GM23248 (cell line): ENCODE results near the gene HTR2A. TPM values are rescaled to one million over a fixed set of nuclear protein-coding genes. Genes with fewer than 3 reads are reported as not detected.
A peak's percentile ranks its signal among the peaks of the same experiment; 100 is the strongest.

Experiments used
- DNase-seq: peaks from one replicate; pipeline ENCODE4 v3.0.0-alpha.2; 2015
- H2AFZ ChIP-seq: fragments of 200-600 bp; sonication (generic); 2 replicates; pipeline ENCODE4 v1.6.1; 2016; ENCODE audit warnings: antibody characterized with exemption
- H3F3A ChIP-seq: fragments of 200-600 bp; sonication (generic); 2 replicates; pipeline ENCODE4 v1.6.1; 2016; ENCODE audit warnings: mild to moderate bottlenecking, antibody characterized with exemption, mixed run types; ENCODE audit not compliant: insufficient read depth
- H3K27ac ChIP-seq: fragments of 200-600 bp; sonication (generic); 2 replicates; pipeline ENCODE4 v1.5.1; 2016; ENCODE audit warnings: mild to moderate bottlenecking
- H3K27me3 ChIP-seq: fragments of 200-600 bp; sonication (generic); replicated peaks from 2 replicates; pipeline ENCODE4 v1.6.1; 2016; ENCODE audit warnings: mild to moderate bottlenecking; ENCODE audit not compliant: insufficient read depth
- H3K36me3 ChIP-seq: fragments of 200-600 bp; sonication (generic); 2 replicates; pipeline ENCODE4 v1.6.1; 2016; ENCODE audit warnings: low read depth, mild to moderate bottlenecking
- H3K4me1 ChIP-seq: fragments of 200-600 bp; sonication (generic); 2 replicates; pipeline ENCODE4 v1.6.1; 2016; ENCODE audit warnings: mild to moderate bottlenecking; ENCODE audit not compliant: insufficient read depth
- H3K4me2 ChIP-seq: fragments of 200-600 bp; sonication (generic); one replicate; pipeline ENCODE4 v1.6.1; 2016; ENCODE audit warnings: mild to moderate bottlenecking; ENCODE audit not compliant: unreplicated experiment
- H3K4me3 ChIP-seq: fragments of 200-600 bp; sonication (generic); 2 replicates; pipeline ENCODE4 v1.5.1; 2016; ENCODE audit warnings: mild to moderate bottlenecking
- H3K79me2 ChIP-seq: fragments of 200-600 bp; sonication (generic); 2 replicates; pipeline ENCODE4 v1.6.1; 2016; ENCODE audit warnings: mild to moderate bottlenecking; ENCODE audit not compliant: insufficient read depth
- H3K9ac ChIP-seq: fragments of 200-600 bp; sonication (generic); 2 replicates; pipeline ENCODE4 v1.6.1; 2016; ENCODE audit warnings: mild to moderate bottlenecking
- H3K9me2 ChIP-seq: fragments of 200-600 bp; sonication (generic); 2 replicates; pipeline ENCODE4 v1.6.1; 2016; ENCODE audit warnings: mixed run types, mild to moderate bottlenecking, moderate library complexity; ENCODE audit not compliant: insufficient read depth
- H3K9me3 ChIP-seq: fragments of 200-600 bp; sonication (generic); one replicate; pipeline ENCODE4 v1.6.1; 2017; ENCODE audit warnings: low read depth
- H4K20me1 ChIP-seq: fragments of 200-600 bp; sonication (generic); 2 replicates; pipeline ENCODE4 v1.6.0; 2016; ENCODE audit not compliant: insufficient read depth
- EZH2 ChIP-seq: fragments of 200-600 bp; sonication (generic); IDR thresholded peaks from 2 replicates; pipeline ENCODE4 v1.6.1; 2018; ENCODE audit warnings: antibody characterized with exemption, mild to moderate bottlenecking; ENCODE audit not compliant: insufficient read depth, poor library complexity, severe bottlenecking
- EZH2phosphoT487 ChIP-seq: fragments of 200-600 bp; sonication (generic); IDR thresholded peaks from 2 replicates; pipeline ENCODE4 v1.6.1; 2018; ENCODE audit warnings: antibody characterized with exemption, moderate library complexity, mild to moderate bottlenecking, low read depth; ENCODE audit not compliant: insufficient read depth
- WGBS, 2 experiments: methylation state at CpG; one replicate each; pipeline ENCODE4 v1.1.6; 2015 to 2017; ENCODE audit warnings: low lambda C conversion rate in 2 of 2, low coverage in 1 of 2; ENCODE audit errors: missing lambda C conversion rate in 2 of 2; 5-methylcytosine and 5-hydroxymethylcytosine counted together
- in situ Hi-C: fragments of 300-500 bp; cut with MboI; formaldehyde crosslinking; loops from 2 replicates; pipeline ENCODE4 v1.15.0; 2020
- polyA plus RNA-seq: library from polyadenylated mRNA; unstranded; fragments of >200 nt; fragmentation: Nextera tagmentation; extraction: Ambion mirVana; gene quantifications from 2 replicates; pipeline ENCODE4 v1.2.1, GENCODE V29; 2016
- total RNA-seq: library from RNA; depleted of rRNA; stranded (reverse); fragments of >200 nt; shearing (Covaris generic); gene quantifications from 2 replicates; pipeline ENCODE4 v1.2.3, GENCODE V29; 2014

Gene HTR2A
- total and polyA plus RNA-seq, 2 experiments from 2014 or later: 2.0 to 2.1 TPM

GRCh38 chr13:46855166-46855565, 41.7 kb downstream of the HTR2A start:
- whole genome bisulfite sequencing, 2 experiments: 92 to 94% methylated on average over 2 of the region's 2 CpGs
- H3K27ac ChIP-seq: no peak overlapping the region
- DNase-seq: no peak
- no peaks in the 10 kb centered on the region for H3K36me3 ChIP-seq
- H3K9me2 ChIP-seq: no peaks in the 10 kb centered on the region
- H3K27me3 ChIP-seq: no peaks in the 10 kb centered on the region
- H3K9ac ChIP-seq: no peak overlapping the region
- no peak overlapping the region for H3K4me3 ChIP-seq
- H3K4me1 ChIP-seq: peaks cover 5% of the 10 kb centered on the region; the same call in 1 of the 2 replicates
- no peaks in the 10 kb centered on the region for H3K9me3 ChIP-seq
- no peaks in the 10 kb centered on the region for H4K20me1 ChIP-seq
- in situ Hi-C loops: no loop called here
- TF ChIP-seq EZH2 (no peak), EZH2phosphoT487 (no peak)
- no peaks in the 10 kb centered on the region for H3F3A ChIP-seq
- H3K79me2 ChIP-seq: no peaks in the 10 kb centered on the region
- no peak overlapping the region for H2AFZ ChIP-seq
- no peak overlapping the region for H3K4me2 ChIP-seq

- Histone ChIP-seq H3K79me2 (no peaks in the 10 kb centered on the region), H3K9me2 (no peaks in the 10 kb centered on the region), H3K4me2 (no peak overlapping the region), H3K27me3 (no peaks in the 10 kb centered on the region), H4K20me1 (no peaks in the 10 kb centered on the region), H3K4me1 (no peaks in the 10 kb centered on the region), H3K9ac (no peak overlapping the region), H2AFZ (no peak overlapping the region), H3K4me3 (no peak overlapping the region), H3K36me3 (no peaks in the 10 kb centered on the region), H3K27ac (no peak overlapping the region), H3K9me3 (no peaks in the 10 kb centered on the region), H3F3A (no peaks in the 10 kb centered on the region)
- TF ChIP-seq EZH2: no peak
- no peak for TF ChIP-seq EZH2phosphoT487
- in situ Hi-C loops: no loop called here
- DNase-seq: no peak
- 85 to 86% methylated on average over 10 of the region's 10 CpGs for WGBS, 2 experiments
These were observed 44.7 kb downstream of the HTR2A start for GRCh38 chr13:46852168-46852567.

- Histone ChIP-seq H3K4me2 (no peak overlapping the region), H3K27me3 (no peaks in the 10 kb centered on the region), H3K79me2 (no peaks in the 10 kb centered on the region), H3K27ac (no peak overlapping the region), H3K4me1 (no peaks in the 10 kb centered on the region), H3K4me3 (no peak overlapping the region), H4K20me1 (no peaks in the 10 kb centered on the region), H3K9ac (no peak overlapping the region), H3K9me2 (no peaks in the 10 kb centered on the region), H2AFZ (no peak overlapping the region), H3K36me3 (no peaks in the 10 kb centered on the region), H3F3A (no peaks in the 10 kb centered on the region), H3K9me3 (no peaks in the 10 kb centered on the region)
- TF ChIP-seq EZH2 (no peak), EZH2phosphoT487 (no peak)
- in situ Hi-C loops: no loop called here
- WGBS, 2 experiments: 100% methylated on average over 1 of the region's 1 CpG
- peak; percentile 42 for DNase-seq
These were observed 46.6 kb downstream of the HTR2A start for GRCh38 chr13:46850214-46850613.

DNA sequence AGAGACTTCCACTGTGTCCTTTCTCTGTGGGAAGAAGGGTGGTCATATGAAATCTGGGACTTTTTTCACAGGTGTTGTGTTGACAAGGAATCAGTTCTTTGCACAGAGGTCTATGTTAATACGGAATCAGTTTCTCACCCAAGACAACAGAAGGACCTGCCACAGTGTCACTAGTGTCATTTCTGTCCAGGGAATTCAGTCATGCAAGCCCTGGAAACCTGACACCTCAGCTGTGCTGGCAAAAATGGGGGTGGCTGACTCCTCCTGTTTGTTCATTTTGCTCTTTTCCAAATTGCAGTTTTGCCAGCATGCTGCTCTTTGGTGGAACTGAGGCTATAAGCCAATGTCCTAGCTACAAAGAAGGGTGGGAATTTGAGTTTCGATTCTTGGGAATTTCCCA, 50.1 kb downstream of the HTR2A start:
- no peaks in the 10 kb centered on the region for H3K4me1 ChIP-seq
- H3F3A ChIP-seq: no peaks in the 10 kb centered on the region
- DNase-seq: peak; percentile 2
- no peaks in the 10 kb centered on the region for H4K20me1 ChIP-seq
- H3K79me2 ChIP-seq: no peaks in the 10 kb centered on the region
- in situ Hi-C loops: no loop called here
- 51 to 59% methylated on average over 2 of the region's 2 CpGs for WGBS, 2 experiments
- H3K36me3 ChIP-seq: no peaks in the 10 kb centered on the region
- no peaks in the 10 kb centered on the region for H3K9me2 ChIP-seq
- TF ChIP-seq EZH2 (no peak), EZH2phosphoT487 (no peak)
- H2AFZ ChIP-seq: no peak overlapping the region
- H3K4me2 ChIP-seq: no peak overlapping the region
- H3K27me3 ChIP-seq: no peaks in the 10 kb centered on the region
- H3K9me3 ChIP-seq: no peaks in the 10 kb centered on the region
- H3K27ac ChIP-seq: no peak overlapping the region
- no peak overlapping the region for H3K4me3 ChIP-seq
- H3K9ac ChIP-seq: no peak overlapping the region

DNA sequence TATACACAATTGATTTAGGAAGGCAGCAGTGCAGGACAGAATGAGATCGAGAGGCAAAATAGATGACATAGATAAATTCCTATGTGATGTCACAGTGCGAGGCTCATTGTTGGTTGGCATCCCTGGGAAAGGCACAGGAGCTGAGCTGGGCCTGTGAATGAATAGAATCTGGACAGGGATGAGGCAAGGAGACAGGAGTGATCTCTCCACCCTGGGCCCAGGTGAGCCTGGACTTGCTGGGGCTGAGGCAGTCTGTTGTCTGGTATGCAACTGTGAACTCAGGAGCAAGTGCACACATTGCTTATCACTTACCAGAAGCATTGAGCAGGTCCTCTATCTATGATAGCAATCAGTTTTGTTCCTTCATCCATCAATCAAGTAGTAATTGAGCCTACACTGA, 51.7 kb downstream of the HTR2A start:
- no peaks in the 10 kb centered on the region for H3K9me3 ChIP-seq
- no peaks in the 10 kb centered on the region for H4K20me1 ChIP-seq
- H3K9ac ChIP-seq: no peak overlapping the region
- no peak overlapping the region for H3K4me3 ChIP-seq
- no peaks in the 10 kb centered on the region for H3K4me1 ChIP-seq
- TF ChIP-seq EZH2phosphoT487 (no peak), EZH2 (no peak)
- no peak overlapping the region for H3K4me2 ChIP-seq
- H2AFZ ChIP-seq: no peak overlapping the region
- H3K27me3 ChIP-seq: no peaks in the 10 kb centered on the region
- in situ Hi-C loops: no loop called here
- WGBS, 2 experiments: 94 to 96% methylated on average over 2 of the region's 2 CpGs
- no peaks in the 10 kb centered on the region for H3K36me3 ChIP-seq
- no peaks in the 10 kb centered on the region for H3K9me2 ChIP-seq
- DNase-seq: no peak
- H3K79me2 ChIP-seq: no peaks in the 10 kb centered on the region
- H3F3A ChIP-seq: no peaks in the 10 kb centered on the region
- H3K27ac ChIP-seq: no peak overlapping the region
